SH-SY5Y (cell line): ENCODE results near the gene COL6A1.

ENCODE experiments used
- GATA2 ChIP-seq: IDR thresholded peaks from 2 replicates; pipeline ENCODE4 v1.6.1; 2011; ENCODE audit warnings: mild to moderate bottlenecking, low read depth, low read length
- GATA3 ChIP-seq: IDR thresholded peaks from 2 replicates; pipeline ENCODE4 v1.6.1; 2011; ENCODE audit warnings: low read depth, mild to moderate bottlenecking, low read length, moderate library complexity

- TF ChIP-seq GATA3 (no peak), GATA2 (no peak)
Observed at GRCh38 chr21:45947716-45948255, 33.8 kb upstream of the COL6A1 start.
